ENCODE results near the gene FOXB2.

Gene FOXB2

GRCh38 chr9:77013932-77014596 lies 5.4 kb upstream of the FOXB2 start:
- Histone ChIP-seq H4K20me1 (ENCODE audit: insufficient read depth, low read length) (no peaks in the 10 kb centered on the region), H3K4me3 (ENCODE audit: low read depth in 1 of 2, low read length in 2 of 2) (no peak overlapping the region), H2AFZ (ENCODE audit: low read depth, low read length) (no peak overlapping the region), H3K27me3 (ENCODE audit: insufficient read depth, low read length, poor library complexity) (no peaks in the 10 kb centered on the region), H3K36me3 (ENCODE audit: insufficient read depth, low read length) (no peaks in the 10 kb centered on the region), H3K4me1 (ENCODE audit: insufficient read depth, low read length) (no peaks in the 10 kb centered on the region), H3K9me3 (ENCODE audit: insufficient read depth, low read length, severe bottlenecking) (no peaks in the 10 kb centered on the region), H3K9ac (ENCODE audit: low read depth, low read length) (no peak overlapping the region), H3K4me2 (ENCODE audit: insufficient read depth, low read length) (no peak overlapping the region), H3K79me2 (ENCODE audit: insufficient read depth, low read length) (no peaks in the 10 kb centered on the region), H3K27ac (ENCODE audit: low read length) (no peak overlapping the region)
- ATAC-seq (ENCODE audit: insufficient read depth, low read depth) (no peak), DNase-seq (no peak)
- no peak for TF ChIP-seq EZH2 (IDR thresholded peaks at IDR 0.05; ENCODE audit: borderline replicate concordance, low read depth, low read length, severe bottlenecking)
- TF ChIP-seq CTCF (IDR thresholded peaks at IDR 0.05; ENCODE audit: borderline replicate concordance, extremely low read depth, low read length, poor library complexity, severe bottlenecking), result no peak

DNA sequence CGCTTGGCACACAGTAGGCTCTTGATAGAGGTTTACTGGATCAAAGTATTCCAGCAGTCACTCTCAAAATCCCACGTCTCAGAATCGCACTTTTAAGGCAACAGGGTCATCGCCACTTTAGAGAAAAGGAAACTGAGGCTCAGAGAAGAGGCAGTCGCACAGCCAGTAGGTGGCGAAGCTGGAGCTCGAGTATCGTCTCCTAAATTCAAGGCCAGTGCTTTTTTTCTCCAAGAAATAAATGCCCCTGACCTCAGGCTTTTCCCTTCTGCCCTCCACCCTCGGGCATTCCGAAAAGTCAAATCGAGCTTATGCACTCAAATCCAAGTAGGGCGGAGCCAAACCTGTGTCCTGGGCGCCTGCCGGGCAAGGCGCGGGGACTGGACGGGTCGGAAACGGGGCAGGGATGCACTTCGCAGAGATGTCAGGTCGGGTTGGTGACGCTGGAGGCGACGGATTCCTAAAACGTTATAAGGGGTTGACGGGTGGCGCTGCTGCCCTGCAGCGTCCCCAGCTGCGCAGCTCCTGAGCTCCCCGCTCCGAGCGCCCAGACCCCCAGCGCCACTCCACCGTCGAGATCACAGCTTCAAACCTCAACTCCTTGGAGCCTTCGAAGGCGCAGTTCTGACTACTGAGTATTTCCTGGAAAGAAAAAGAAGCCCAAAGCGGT lies 4.7 kb upstream of the FOXB2 start:
- H4K20me1 ChIP-seq (ENCODE audit: insufficient read depth, low read length), result no peaks in the 10 kb centered on the region
- no peak overlapping the region for H3K9ac ChIP-seq (ENCODE audit: low read depth, low read length)
- no peaks in the 10 kb centered on the region for H3K36me3 ChIP-seq (ENCODE audit: insufficient read depth, low read length)
- no peak overlapping the region for H2AFZ ChIP-seq (ENCODE audit: low read depth, low read length)
- ATAC-seq (ENCODE audit: insufficient read depth, low read depth) (no peak), DNase-seq (no peak)
- H3K4me3 ChIP-seq (ENCODE audit: low read depth in 1 of 2, low read length in 2 of 2), result no peak overlapping the region
- no peaks in the 10 kb centered on the region for H3K79me2 ChIP-seq (ENCODE audit: insufficient read depth, low read length)
- TF ChIP-seq EZH2 (IDR thresholded peaks at IDR 0.05; ENCODE audit: borderline replicate concordance, low read depth, low read length, severe bottlenecking) (no peak), CTCF (IDR thresholded peaks at IDR 0.05; ENCODE audit: borderline replicate concordance, extremely low read depth, low read length, poor library complexity, severe bottlenecking) (no peak)
- no peaks in the 10 kb centered on the region for H3K27me3 ChIP-seq (ENCODE audit: insufficient read depth, low read length, poor library complexity)
- H3K4me1 ChIP-seq (ENCODE audit: insufficient read depth, low read length), result no peaks in the 10 kb centered on the region
- H3K27ac ChIP-seq (ENCODE audit: low read length), result no peak overlapping the region
- no peak overlapping the region for H3K4me2 ChIP-seq (ENCODE audit: insufficient read depth, low read length)
- no peaks in the 10 kb centered on the region for H3K9me3 ChIP-seq (ENCODE audit: insufficient read depth, low read length, severe bottlenecking)

- Histone ChIP-seq H3K9me3 (ENCODE audit: insufficient read depth, low read length, severe bottlenecking) (no peaks in the 10 kb centered on the region), H3K4me2 (ENCODE audit: insufficient read depth, low read length) (no peak overlapping the region), H3K27me3 (ENCODE audit: insufficient read depth, low read length, poor library complexity) (no peaks in the 10 kb centered on the region), H3K79me2 (ENCODE audit: insufficient read depth, low read length) (no peaks in the 10 kb centered on the region), H3K27ac (ENCODE audit: low read length) (no peak overlapping the region), H2AFZ (ENCODE audit: low read depth, low read length) (no peak overlapping the region), H4K20me1 (ENCODE audit: insufficient read depth, low read length) (no peaks in the 10 kb centered on the region), H3K4me3 (ENCODE audit: low read depth in 1 of 2, low read length in 2 of 2) (no peak overlapping the region), H3K9ac (ENCODE audit: low read depth, low read length) (no peak overlapping the region), H3K36me3 (ENCODE audit: insufficient read depth, low read length) (no peaks in the 10 kb centered on the region), H3K4me1 (ENCODE audit: insufficient read depth, low read length) (no peaks in the 10 kb centered on the region)
- TF ChIP-seq CTCF (IDR thresholded peaks at IDR 0.05; ENCODE audit: borderline replicate concordance, extremely low read depth, low read length, poor library complexity, severe bottlenecking), result no peak
- TF ChIP-seq EZH2 (IDR thresholded peaks at IDR 0.05; ENCODE audit: borderline replicate concordance, low read depth, low read length, severe bottlenecking), result no peak
- no peak for DNase-seq
- ATAC-seq (ENCODE audit: insufficient read depth, low read depth), result no peak
Observed at GRCh38 chr9:77015327-77016048, 4.0 kb upstream of the FOXB2 start.
